WTC11 (cell line): ENCODE data around the gene PCNX3. TPM values are rescaled to one million over a fixed set of nuclear protein-coding genes. Genes with fewer than 3 reads are reported as not detected.

Experiments used
- ATAC-seq: fragments of 200-7000 bp; cut with Tn5 transposase; 2 replicates; pipeline ENCODE4 v1.10.0; 2021; ENCODE audit warnings: mild to moderate bottlenecking, moderate library complexity
- CTCF ChIA-PET: fragments of 300-600 bp; sonication (Branson Sonifier 250); formaldehyde crosslinking; loops from one replicate; lab custom pipeline; 2021; ENCODE audit warnings: antibody characterized with exemption; lab: Charles Lee
- POLR2A ChIA-PET: fragments of 350-600 bp; sonication (Branson Sonifier 250); formaldehyde crosslinking; loops from one replicate; lab custom pipeline; 2021; ENCODE audit warnings: antibody characterized with exemption; lab: Charles Lee
- DNase-seq: peaks from one replicate; pipeline ENCODE4 v3.0.0; 2021; ENCODE audit warnings: low spot score
- H3K27ac Mint-ChIP-seq: 2 replicates; pipeline ENCODE4 v1.8.0; 2021; ENCODE audit warnings: mixed read lengths
- H3K27me3 Mint-ChIP-seq: 2 replicates; pipeline ENCODE4 v1.8.0; 2021; ENCODE audit warnings: low read depth, mild to moderate bottlenecking, moderate library complexity, mixed read lengths
- H3K36me3 Mint-ChIP-seq: 2 replicates; pipeline ENCODE4 v1.8.0; 2021; ENCODE audit warnings: mixed read lengths
- H3K4me1 Mint-ChIP-seq: 2 replicates; pipeline ENCODE4 v1.8.0; 2022; ENCODE audit warnings: mixed read lengths
- H3K4me3 Mint-ChIP-seq: 2 replicates; pipeline ENCODE4 v1.8.0; 2021; ENCODE audit warnings: mild to moderate bottlenecking, moderate library complexity, mixed read lengths
- H3K9me3 Mint-ChIP-seq: 2 replicates; pipeline ENCODE4 v1.8.0; 2021; ENCODE audit warnings: mixed read lengths
- ATF1 ChIP-seq: sonication (generic); formaldehyde crosslinking; IDR thresholded peaks from 2 replicates; pipeline ENCODE4 v1.8.1; 2023; ENCODE audit warnings: mild to moderate bottlenecking, moderate library complexity, missing genetic modification reagents
- CBFB ChIP-seq: sonication (generic); formaldehyde crosslinking; IDR thresholded peaks from 2 replicates; pipeline ENCODE4 v1.8.1; 2022; ENCODE audit warnings: mild to moderate bottlenecking, low read depth, missing genetic modification reagents
- CREB1 ChIP-seq: sonication (generic); formaldehyde crosslinking; IDR thresholded peaks from 2 replicates; pipeline ENCODE4 v1.8.0; 2023; ENCODE audit warnings: mild to moderate bottlenecking, missing genetic modification reagents
- E2F1 ChIP-seq: sonication (generic); formaldehyde crosslinking; IDR thresholded peaks from 2 replicates; pipeline ENCODE4 v1.8.0; 2022; ENCODE audit warnings: mild to moderate bottlenecking, missing genetic modification reagents
- E2F4 ChIP-seq: sonication (generic); formaldehyde crosslinking; IDR thresholded peaks from 2 replicates; pipeline ENCODE4 v1.8.1; 2022; ENCODE audit warnings: low read depth, mild to moderate bottlenecking, moderate library complexity, missing genetic modification reagents, borderline replicate concordance
- ESRRA ChIP-seq: sonication (generic); formaldehyde crosslinking; IDR thresholded peaks from 2 replicates; pipeline ENCODE4 v1.8.1; 2022; ENCODE audit warnings: mild to moderate bottlenecking, missing genetic modification reagents, borderline replicate concordance
- FOXP1 ChIP-seq: sonication (generic); formaldehyde crosslinking; IDR thresholded peaks from 2 replicates; pipeline ENCODE4 v1.8.0; 2022; ENCODE audit warnings: missing genetic modification reagents, mild to moderate bottlenecking, moderate library complexity, borderline replicate concordance
- GRHL2 ChIP-seq: fragments of 250-450 bp; sonication (Bioruptor Pico); IDR thresholded peaks from 2 replicates; pipeline ENCODE4 v1.8.0; 2022; ENCODE audit warnings: mild to moderate bottlenecking, moderate library complexity; ENCODE audit not compliant: insufficient replicate concordance, severe bottlenecking
- GTF2I ChIP-seq: fragments of 250-450 bp; sonication (Bioruptor Pico); conservative IDR thresholded peaks from 2 replicates; pipeline ENCODE4 v1.4.0; 2021; ENCODE audit warnings: mild to moderate bottlenecking
- KAT7 ChIP-seq: sonication (generic); formaldehyde crosslinking; IDR thresholded peaks from 2 replicates; pipeline ENCODE4 v1.8.1; 2023; ENCODE audit warnings: missing genetic modification reagents, mild to moderate bottlenecking, borderline replicate concordance
- MLX ChIP-seq: sonication (generic); formaldehyde crosslinking; IDR thresholded peaks from 2 replicates; pipeline ENCODE4 v1.8.1; 2023; ENCODE audit warnings: mild to moderate bottlenecking, missing genetic modification reagents, moderate library complexity
- NFE2L1 ChIP-seq: sonication (generic); formaldehyde crosslinking; IDR thresholded peaks from 2 replicates; pipeline ENCODE4 v1.8.1; 2023; ENCODE audit warnings: missing genetic modification reagents
- NR3C1 ChIP-seq: sonication (generic); formaldehyde crosslinking; conservative IDR thresholded peaks from 2 replicates; pipeline ENCODE4 v1.8.1; 2023; ENCODE audit warnings: low read depth, mild to moderate bottlenecking, missing genetic modification reagents
- TCF7 ChIP-seq: sonication (generic); formaldehyde crosslinking; IDR thresholded peaks from 2 replicates; pipeline ENCODE4 v1.8.0; 2022; ENCODE audit warnings: mild to moderate bottlenecking, low read depth, missing genetic modification reagents, moderate library complexity
- TEAD1 ChIP-seq: sonication (generic); formaldehyde crosslinking; IDR thresholded peaks from 2 replicates; pipeline ENCODE4 v1.8.0; 2022; ENCODE audit warnings: mild to moderate bottlenecking, missing genetic modification reagents
- TP53 ChIP-seq: sonication (generic); formaldehyde crosslinking; IDR thresholded peaks from 2 replicates; pipeline ENCODE4 v1.8.1; 2023; ENCODE audit warnings: mild to moderate bottlenecking, missing genetic modification reagents
- ZBTB21 ChIP-seq: sonication (generic); formaldehyde crosslinking; IDR thresholded peaks from 2 replicates; pipeline ENCODE4 v1.8.1; 2023; ENCODE audit warnings: mild to moderate bottlenecking, missing genetic modification reagents, borderline replicate concordance
- ZNF512 ChIP-seq: sonication (generic); formaldehyde crosslinking; IDR thresholded peaks from 2 replicates; pipeline ENCODE4 v1.8.1; 2022; ENCODE audit warnings: missing genetic modification reagents, borderline replicate concordance
- total RNA-seq: library from RNA; stranded (reverse); gene quantifications from 3 replicates; pipeline ENCODE4 v1.2.3, GENCODE V29; 2021
- TF ChIP-seq, protein P1 (sequence below): fragments of 250-450 bp; sonication (Bioruptor Pico); IDR thresholded peaks from 2 replicates; pipeline ENCODE4 v2.1.2; 2022; ENCODE audit warnings: mild to moderate bottlenecking, moderate library complexity
- TF ChIP-seq, protein P2 (sequence below): fragments of 200-600 bp; IDR thresholded peaks from 2 replicates; pipeline ENCODE4 v1.8.0; 2022; ENCODE audit warnings: antibody characterized with exemption
- TF ChIP-seq, protein P3 (sequence below): sonication (generic); formaldehyde crosslinking; IDR thresholded peaks from 2 replicates; pipeline ENCODE4 v1.8.0; 2023; ENCODE audit warnings: mild to moderate bottlenecking, missing genetic modification reagents
- TF ChIP-seq, protein P4 (sequence below): sonication (generic); formaldehyde crosslinking; IDR thresholded peaks from 2 replicates; pipeline ENCODE4 v1.8.0; 2023; ENCODE audit warnings: missing genetic modification reagents

PCNX3 gene
- total RNA-seq, 1 experiment from 2014 or later = 51.6 TPM

DNA sequence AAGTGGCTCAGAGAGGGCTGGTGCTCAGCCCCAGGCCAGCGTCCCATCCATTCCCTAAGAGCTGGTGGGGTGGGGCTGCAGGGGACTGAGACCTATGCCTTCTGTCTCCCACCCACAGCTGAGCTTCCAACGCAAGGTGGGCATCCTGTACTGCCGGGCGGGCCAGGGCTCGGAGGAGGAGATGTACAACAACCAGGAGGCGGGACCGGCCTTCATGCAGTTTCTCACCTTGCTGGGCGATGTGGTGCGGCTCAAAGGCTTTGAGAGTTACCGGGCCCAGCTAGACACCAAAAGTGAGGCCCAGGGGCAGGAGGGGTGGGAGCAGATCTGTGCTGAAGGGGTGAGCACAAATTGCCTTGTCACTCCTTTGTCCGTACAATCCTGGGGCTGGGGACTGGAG lies 29.3 kb downstream of the PCNX3 start:
- H3K27ac Mint-ChIP-seq = no peak overlapping the region
- ChIA-PET CTCF (interaction anchor here (1.0 to 1.8 kb wide), 2 partner anchors 19 to 214 kb away, joined by 3 to 9 read pairs; no protein-coding TSS in a partner anchor), POLR2A (no interaction called here)
- H3K4me1 Mint-ChIP-seq = peaks cover 23% of the 10 kb centered on the region
- no peaks in the 10 kb centered on the region for H3K9me3 Mint-ChIP-seq
- H3K4me3 Mint-ChIP-seq = no peak overlapping the region
- TF ChIP-seq NR3C1 = no peak
- TF ChIP-seq NFE2L1 (CRISPR knock-in tag) = no peak
- TF ChIP-seq GRHL2 = no peak
- no peak for TF ChIP-seq KAT7 (CRISPR knock-in tag)
- TF ChIP-seq, protein P1, sequence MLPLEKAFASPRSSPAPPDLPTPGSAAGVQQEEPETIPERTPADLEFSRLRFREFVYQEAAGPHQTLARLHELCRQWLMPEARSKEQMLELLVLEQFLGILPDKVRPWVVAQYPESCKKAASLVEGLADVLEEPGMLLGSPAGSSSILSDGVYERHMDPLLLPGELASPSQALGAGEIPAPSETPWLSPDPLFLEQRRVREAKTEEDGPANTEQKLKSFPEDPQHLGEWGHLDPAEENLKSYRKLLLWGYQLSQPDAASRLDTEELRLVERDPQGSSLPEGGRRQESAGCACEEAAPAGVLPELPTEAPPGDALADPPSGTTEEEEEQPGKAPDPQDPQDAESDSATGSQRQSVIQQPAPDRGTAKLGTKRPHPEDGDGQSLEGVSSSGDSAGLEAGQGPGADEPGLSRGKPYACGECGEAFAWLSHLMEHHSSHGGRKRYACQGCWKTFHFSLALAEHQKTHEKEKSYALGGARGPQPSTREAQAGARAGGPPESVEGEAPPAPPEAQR (CRISPR knock-in tag) = no peak
- TF ChIP-seq ZBTB21 (CRISPR knock-in tag) = no peak
- TF ChIP-seq, protein P2, sequence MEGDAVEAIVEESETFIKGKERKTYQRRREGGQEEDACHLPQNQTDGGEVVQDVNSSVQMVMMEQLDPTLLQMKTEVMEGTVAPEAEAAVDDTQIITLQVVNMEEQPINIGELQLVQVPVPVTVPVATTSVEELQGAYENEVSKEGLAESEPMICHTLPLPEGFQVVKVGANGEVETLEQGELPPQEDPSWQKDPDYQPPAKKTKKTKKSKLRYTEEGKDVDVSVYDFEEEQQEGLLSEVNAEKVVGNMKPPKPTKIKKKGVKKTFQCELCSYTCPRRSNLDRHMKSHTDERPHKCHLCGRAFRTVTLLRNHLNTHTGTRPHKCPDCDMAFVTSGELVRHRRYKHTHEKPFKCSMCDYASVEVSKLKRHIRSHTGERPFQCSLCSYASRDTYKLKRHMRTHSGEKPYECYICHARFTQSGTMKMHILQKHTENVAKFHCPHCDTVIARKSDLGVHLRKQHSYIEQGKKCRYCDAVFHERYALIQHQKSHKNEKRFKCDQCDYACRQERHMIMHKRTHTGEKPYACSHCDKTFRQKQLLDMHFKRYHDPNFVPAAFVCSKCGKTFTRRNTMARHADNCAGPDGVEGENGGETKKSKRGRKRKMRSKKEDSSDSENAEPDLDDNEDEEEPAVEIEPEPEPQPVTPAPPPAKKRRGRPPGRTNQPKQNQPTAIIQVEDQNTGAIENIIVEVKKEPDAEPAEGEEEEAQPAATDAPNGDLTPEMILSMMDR = no peak
- no peak for TF ChIP-seq MLX (CRISPR knock-in tag)
- TF ChIP-seq ESRRA (CRISPR knock-in tag) = no peak
- no peak for TF ChIP-seq ZNF512
- no peak for TF ChIP-seq GTF2I (CRISPR knock-in tag)
- no peak for TF ChIP-seq TCF7 (CRISPR knock-in tag)
- TF ChIP-seq ATF1 (CRISPR knock-in tag) = no peak
- H3K27me3 Mint-ChIP-seq = peaks cover 3% of the 10 kb centered on the region; the same call in 1 of the 2 replicates
- DNase-seq = no peak
- no peaks in the 10 kb centered on the region for H3K36me3 Mint-ChIP-seq
- no peak for ATAC-seq

- Mint-ChIP-seq H3K4me3 (no peak overlapping the region), H3K4me1 (peaks cover 25% of the 10 kb centered on the region), H3K36me3 (no peaks in the 10 kb centered on the region), H3K27me3 (peaks cover 3% of the 10 kb centered on the region; the same call in 1 of the 2 replicates), H3K27ac (no peak overlapping the region), H3K9me3 (no peaks in the 10 kb centered on the region)
- ChIA-PET POLR2A (interaction anchor here (0.6 kb wide), 1 partner anchor 1088 kb away, joined by 3 read pairs; no protein-coding TSS in a partner anchor), CTCF (interaction anchor here (0.6 to 2.4 kb wide), 4 partner anchors 8 to 105 kb away, joined by 3 to 36 read pairs (median 10); partner anchors contain the start of gene SIPA1)
- ATAC-seq (no peak), DNase-seq (peak; percentile 10)
- no peak for TF ChIP-seq E2F4 (CRISPR knock-in tag)
- no peak for TF ChIP-seq CBFB (CRISPR knock-in tag)
- TF ChIP-seq, protein P3, sequence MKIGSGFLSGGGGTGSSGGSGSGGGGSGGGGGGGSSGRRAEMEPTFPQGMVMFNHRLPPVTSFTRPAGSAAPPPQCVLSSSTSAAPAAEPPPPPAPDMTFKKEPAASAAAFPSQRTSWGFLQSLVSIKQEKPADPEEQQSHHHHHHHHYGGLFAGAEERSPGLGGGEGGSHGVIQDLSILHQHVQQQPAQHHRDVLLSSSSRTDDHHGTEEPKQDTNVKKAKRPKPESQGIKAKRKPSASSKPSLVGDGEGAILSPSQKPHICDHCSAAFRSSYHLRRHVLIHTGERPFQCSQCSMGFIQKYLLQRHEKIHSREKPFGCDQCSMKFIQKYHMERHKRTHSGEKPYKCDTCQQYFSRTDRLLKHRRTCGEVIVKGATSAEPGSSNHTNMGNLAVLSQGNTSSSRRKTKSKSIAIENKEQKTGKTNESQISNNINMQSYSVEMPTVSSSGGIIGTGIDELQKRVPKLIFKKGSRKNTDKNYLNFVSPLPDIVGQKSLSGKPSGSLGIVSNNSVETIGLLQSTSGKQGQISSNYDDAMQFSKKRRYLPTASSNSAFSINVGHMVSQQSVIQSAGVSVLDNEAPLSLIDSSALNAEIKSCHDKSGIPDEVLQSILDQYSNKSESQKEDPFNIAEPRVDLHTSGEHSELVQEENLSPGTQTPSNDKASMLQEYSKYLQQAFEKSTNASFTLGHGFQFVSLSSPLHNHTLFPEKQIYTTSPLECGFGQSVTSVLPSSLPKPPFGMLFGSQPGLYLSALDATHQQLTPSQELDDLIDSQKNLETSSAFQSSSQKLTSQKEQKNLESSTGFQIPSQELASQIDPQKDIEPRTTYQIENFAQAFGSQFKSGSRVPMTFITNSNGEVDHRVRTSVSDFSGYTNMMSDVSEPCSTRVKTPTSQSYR (CRISPR knock-in tag) = no peak
- TF ChIP-seq, protein P4, sequence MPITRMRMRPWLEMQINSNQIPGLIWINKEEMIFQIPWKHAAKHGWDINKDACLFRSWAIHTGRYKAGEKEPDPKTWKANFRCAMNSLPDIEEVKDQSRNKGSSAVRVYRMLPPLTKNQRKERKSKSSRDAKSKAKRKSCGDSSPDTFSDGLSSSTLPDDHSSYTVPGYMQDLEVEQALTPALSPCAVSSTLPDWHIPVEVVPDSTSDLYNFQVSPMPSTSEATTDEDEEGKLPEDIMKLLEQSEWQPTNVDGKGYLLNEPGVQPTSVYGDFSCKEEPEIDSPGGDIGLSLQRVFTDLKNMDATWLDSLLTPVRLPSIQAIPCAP (CRISPR knock-in tag) = no peak
- TF ChIP-seq TP53 (CRISPR knock-in tag) = no peak
- no peak for TF ChIP-seq FOXP1 (CRISPR knock-in tag)
- TF ChIP-seq, protein P1 (CRISPR knock-in tag) = no peak
- TF ChIP-seq E2F1 (CRISPR knock-in tag) = no peak
- TF ChIP-seq CREB1 = no peak
- TF ChIP-seq TEAD1 = no peak
These were observed 30.1 kb downstream of the PCNX3 start for GRCh38 chr11:65645710-65646109.
